Measurements from ENCODE around the gene PSORS1C1.

The PSORS1C1 gene

DNA sequence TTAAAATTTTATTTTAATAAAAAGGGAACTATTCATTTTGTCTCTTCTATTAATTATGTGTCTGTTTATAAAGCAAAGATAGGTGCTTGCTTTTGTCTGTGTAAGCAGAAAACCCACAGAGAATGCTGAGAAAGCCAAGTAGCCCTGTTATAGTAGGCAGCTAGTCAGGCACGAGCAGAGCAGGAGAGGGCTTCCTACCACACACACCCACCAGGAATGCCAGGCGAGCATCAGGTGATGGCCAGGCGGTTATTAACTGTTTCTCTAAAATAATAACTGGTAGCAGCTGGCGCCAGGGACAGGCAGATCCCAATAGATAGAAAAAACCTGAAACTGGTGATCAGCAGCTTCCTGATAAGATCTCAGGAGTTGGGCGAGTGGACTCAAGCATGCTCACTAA is 17.9 kb upstream of the PSORS1C1 start:
- DNase-seq: no peak

DNA sequence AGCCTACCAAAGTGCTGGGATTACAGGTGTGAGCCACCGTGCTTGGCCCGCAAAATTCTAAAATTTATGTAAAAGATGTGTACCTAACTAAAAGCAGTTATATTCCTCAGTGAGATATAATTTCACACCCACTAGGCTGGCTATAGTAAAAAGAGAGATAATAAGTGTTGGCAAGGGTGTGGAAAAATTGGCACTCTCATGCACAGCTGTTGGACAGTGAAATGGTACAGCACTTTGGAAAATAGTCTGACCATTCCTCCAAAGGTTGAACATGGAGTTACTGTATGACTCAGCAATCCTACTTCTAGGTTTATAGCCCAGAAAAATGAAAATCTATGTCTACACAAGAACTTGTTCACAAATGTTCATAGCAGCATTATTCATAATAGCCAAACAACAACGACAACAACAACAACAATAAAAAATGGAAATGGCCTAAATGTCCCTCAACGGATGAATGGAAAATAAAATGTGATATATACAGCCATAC is 16.1 kb upstream of the PSORS1C1 start:
- no peak for DNase-seq

DNA sequence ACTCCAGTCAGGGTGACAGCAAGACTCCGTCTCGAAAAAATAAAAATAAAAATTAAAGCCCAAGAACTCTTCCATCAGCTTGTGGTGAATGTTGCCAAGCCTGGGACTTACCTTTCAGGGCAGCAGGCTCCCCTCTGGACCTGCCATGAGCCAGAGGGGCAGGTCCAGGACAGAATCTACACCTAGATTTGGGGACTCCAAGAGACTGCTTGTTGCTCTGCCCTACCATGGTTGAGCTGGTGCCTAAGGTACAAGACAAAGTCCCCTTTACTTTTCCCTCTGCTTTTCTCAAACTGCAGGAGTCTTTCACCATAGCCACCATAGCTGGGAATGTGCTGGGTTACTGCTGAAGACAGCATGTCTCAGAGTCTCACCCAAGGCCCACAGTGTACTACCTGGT is 11.5 kb upstream of the PSORS1C1 start:
- no peak for DNase-seq

DNA sequence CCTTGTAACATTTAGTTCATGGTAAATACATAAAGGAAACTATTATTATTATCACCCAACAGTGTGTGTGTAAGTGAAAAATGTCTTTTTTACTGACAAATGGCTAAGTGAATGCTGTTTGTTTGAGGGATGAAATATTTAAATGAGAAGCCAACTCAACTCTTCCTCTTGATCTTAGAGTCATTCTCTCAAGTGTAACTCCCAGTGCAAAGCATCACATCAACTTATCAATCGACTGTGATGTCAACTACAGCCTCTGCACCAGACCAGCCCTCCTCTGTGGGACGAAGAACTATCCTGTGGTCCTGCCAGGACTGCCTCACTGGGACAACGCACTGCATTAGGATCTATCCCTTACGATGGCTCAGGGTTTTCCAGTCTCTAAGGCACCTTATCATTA is 7.5 kb upstream of the PSORS1C1 start:
- DNase-seq: no peak

DNA sequence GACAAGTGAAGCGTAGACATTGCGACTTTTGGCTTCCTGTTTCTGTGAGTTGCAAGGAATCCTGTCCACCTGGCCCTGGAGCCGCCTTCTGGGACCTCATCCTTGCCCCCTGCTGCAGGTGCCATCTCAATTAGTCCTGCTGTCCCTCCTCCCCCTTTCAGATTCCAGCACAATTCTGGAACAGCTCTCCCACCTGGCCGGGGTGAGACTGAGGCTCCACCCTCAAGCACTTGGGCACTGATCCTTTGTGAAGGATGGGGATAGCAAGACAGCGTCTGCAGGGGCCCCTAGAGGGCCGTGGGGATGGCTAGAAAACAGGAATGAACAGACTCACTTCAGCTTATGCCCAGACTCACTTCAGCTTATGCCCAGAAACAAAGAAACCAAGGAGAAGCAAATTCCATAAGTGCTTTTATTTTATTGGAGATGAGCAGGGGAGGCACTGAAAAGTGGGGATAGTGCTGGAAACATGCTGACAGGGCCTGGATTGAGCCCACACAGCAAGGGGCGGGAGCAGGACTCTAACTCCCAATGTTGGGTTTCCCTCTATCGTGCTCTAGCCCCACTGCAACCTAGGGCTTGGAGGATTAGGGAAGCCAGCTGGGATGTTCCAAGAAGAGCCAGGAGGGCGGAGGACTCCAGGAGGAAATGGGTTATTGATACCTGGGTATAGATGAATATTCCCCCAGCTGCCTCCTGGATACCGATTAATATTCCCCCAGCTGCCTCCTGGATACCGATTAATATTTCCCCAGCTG is 3.6 kb upstream of the PSORS1C1 start:
- no peak for DNase-seq

DNA sequence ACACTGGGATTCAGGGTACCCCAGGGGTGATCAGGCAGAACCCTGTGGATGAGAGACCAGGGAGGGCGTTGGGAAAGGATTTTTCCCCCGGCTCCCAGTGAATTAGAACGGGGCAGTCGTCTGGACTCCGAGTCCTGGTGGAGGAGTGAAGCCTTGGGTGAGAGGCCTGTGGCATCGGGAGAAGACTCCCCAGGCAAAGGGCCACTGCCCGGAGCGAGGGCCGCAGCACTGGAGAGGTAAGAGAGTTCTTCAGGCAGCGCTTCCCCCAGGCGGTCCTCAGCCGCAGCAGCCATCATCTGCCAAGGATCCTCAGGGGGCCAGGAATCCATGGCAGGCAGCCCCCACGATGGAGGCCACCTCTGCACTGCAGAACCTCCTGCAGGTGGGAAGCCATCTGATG is 2.9 kb upstream of the PSORS1C1 start:
- no peak for DNase-seq

DNA sequence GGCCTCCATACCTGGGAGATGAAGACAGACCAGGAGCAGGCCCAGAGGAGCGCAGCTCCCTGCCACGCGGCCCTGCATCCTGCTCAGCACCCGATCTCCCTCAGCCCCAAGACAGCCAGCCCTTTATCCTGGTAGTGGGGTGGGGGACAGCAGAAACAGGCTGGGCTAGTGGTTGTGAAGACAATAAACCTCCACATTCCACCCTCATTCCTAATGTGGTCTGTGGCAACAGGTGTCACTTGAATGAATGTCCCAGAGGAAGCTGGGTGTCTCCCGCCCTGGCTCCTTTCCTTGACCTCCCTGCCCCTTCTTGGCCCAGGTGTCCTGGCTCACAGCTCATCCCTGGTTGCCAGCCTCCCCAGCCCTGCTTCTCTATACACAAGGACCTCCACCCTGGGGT is 2.1 kb upstream of the PSORS1C1 start, which contains the start of gene C6orf15:
TSS of gene C6orf15 (minus strand) at position 98 of the 400 bp plus-strand sequence. CDS start at position 78, 20 bp downstream.
- DNase-seq: no peak

DNA sequence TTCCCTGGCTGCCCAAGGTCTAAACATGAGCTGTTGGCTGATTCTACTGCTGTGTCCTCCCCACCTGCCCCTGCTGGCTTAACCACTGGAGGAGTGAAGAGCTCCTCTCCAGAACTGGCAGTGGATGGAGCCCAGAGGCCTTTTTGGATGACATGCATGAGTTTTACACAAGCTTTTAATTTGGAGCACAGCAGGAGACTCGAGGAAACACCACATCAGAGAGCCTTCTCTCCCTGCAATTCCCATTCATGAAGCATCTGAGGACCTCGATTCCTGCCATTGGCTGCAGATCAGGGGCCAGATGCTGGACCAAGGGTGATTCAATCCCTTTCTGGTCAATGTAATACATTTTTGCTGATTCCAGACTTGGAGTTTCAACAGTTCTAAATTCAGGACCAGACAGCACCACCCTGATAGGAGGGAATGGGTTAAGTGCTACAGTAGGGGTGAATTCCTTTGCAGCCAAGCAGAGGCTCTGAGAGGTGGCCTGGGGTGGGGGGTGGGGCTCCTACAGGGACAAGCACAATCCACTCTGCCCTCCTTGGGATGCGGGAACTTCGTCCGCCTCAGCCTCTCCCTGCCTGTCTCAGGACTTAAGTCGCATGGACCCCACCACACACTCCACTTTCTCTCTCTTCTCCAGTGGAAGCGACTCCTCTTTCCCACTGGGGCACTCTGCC is 599 bp upstream of the PSORS1C1 start:
- DNase-seq: no peak

DNA sequence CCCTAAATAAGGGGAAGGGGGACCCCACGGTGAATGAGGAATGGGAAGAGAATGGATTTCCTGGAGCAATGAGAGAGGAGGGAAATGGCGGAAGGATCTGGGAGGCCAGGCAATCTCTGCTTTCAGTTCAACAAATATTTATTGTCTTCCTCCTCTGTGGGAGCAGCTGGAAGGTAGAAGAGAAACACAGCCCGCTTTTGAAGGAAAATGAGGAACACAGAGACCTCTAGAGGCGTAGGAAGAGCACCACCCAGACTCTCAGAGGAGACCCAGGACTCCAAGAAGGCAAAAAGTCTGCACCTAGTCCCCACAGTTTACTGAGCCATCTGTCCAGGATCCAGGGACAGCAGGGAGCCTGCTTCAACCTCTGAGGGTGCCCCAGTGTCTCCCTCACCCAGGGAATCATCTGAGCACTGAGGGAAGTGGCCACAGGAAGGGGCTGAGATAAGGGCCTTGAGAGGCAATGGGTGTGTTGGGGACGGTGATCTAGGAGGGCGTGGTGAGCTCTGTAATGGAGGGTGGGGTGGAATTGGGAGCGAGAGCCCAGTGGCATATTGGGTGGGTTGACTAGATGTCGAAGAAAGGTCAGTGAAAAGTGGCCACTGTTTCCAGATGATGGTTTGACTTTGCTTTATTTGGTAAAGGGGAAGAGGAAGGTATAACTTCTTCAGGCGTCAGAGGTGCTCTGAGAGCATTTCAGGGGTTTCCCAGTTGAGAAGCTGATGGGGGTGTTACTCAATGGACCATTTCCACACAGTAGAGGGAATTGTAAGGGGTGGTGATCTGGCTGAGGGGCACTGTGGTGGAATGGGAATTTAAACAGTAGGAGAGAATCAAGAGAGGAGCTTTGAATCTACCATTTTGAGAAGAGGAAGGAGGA is 610 bp downstream of the PSORS1C1 start:
- DNase-seq: peak in 1 of 2 experiments; percentile 13

DNA sequence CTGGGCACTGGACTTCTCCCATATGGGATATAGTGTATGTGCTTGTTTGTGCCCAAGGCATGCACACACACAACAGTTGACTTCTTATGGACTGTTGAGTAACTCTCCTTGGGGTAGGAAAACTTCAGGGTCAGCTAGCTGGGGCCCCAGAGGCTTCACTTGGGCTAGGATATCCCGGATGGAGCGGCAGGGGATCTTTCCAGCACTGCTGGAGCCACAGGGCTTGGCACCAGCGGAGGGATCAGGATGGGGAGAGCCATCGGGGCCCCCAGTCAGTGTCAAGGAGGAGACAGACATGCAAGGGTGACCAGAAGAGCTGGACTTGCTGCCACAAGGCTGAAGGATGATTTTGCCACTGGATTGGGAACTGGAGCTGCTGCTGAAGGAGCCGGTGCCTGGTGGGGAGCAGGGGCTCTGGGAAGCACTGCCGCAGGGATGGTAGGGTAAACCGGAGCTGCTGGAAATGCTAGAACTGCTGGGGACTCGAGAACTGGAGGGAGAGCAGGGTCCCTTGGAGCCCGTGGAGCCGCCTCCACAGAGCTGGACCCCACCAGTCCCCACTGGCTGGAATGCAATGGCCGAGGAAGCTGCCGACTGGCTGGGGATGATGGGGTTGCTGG is 1.5 kb downstream of the PSORS1C1 start:
- DNase-seq: no peak

DNA sequence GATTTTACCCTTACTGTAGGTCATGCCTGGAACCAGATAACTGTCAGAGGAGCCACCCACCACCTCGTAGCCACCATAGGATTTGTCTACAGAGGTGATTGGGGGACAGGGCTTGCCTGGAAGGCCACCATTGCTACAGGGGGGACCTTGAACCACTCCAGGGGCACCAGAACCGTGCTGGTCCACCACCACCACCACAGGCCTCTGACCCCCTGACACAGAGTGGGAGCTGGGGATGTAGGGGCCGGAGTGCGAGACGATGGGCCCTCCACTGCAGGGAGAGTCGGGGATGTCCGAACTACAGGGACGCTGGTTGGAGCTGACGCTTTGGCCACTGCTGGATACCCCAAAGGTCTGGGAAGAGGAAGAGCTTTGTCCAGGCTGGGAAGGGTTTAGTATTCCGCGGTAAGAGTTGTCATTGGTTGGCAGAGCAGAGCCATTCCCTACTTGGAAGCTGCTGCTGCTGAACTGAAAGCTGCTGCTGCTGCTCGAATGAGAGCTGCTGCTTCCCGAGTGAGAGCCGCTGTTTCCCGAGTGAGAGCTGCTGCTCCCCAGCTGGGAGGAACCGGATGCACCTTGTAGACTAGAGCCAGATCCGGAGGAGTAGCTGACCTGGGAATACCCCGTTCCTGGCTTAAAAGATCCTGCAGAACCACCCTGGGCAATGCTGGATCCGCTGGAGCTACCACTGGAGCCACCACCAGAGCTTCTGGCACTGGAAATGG is 2.2 kb downstream of the PSORS1C1 start:
- DNase-seq: no peak

DNA sequence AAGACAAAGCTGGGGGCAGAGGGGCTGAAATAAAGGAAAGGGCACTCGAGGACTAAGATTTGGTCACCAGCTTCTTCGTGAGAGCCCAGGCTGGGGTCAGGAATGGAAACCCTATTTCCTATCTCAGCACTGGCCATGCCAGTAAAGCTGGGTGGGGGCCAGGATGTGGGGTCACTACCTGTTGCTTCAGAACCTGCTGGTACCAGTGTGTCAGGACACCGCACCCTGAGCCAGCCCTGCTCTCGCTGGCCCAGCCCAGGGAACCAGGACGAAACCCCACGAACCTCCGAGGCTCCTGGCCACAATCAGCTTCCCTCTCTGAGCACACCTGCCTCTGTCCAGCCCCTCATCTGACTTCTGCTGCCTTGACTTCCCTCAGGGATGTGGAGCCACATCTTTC is 3.6 kb downstream of the PSORS1C1 start:
- DNase-seq: no peak

DNA sequence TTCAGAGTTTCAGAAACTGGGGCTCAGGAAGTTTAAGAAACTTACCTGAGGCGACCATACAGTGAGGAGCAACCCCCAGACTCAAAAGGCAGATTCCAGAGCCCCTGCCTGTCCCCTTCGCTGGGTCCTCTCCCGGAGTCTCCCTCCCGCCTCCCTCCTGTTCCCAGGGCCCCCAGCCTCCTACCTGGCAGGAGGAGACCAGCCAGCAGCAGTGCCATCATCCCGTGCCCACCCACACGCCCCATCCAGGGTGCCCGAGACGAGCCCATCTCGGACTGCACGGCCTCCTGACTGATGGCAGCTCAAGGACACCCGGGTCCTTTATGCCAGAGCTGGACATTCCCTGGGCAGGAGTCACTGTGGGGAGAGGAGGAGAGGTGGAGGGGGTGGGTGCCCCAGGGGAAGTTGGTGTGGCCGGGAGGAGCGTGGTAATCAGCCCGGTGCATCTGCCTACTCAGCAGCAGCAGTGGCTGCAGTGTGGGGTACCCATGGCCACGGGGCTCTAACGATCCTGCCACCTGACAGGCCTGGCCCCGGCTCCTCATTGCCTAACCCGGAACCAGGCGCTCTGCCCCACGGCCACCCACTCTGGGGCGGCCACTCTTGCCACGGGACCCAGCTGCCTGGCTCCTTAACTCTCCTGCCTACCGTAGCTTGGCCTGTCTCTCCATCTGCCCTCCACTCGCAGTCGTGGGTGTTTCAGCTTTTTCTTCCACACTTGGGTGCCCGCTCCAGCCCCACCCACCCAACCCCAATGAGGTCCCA is 5.7 kb downstream of the PSORS1C1 start, which contains the start of gene CDSN:
TSS of gene CDSN (minus strand) at position 296 of the 765 bp plus-strand sequence. CDS start at position 269, 27 bp downstream.
- no peak for DNase-seq

DNA sequence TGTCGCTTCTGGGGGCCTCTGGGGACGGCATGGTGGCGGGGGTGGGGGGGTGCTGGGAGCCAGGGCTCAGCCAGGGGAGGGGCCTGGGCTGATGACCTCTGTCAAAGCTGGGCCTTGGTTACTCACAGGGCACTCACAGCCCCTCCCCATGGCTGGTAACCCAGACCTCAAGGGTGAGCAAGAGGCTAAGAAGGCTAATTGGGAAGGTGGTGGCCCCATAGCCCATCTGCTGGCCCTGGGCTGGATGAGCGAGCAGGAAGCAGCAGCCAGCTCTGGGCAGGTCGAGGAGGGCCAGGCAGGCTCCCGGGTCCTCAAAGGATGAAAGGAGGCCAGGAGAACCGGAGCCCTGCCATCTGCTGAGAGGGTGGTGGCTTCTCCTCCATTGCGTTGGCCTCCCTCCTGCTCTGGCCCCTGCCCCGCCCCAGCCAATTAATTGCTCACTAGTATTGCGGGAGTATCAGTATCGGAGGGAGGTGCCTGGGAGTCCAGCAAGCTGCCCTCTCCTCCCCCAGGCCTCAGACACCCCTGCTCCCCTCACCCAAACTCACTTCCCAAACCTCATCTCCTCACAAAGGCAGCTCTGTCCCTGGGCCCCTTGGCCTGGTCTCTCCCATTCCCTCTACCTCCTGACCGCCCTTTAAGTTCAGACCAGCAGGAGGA is 6.7 kb downstream of the PSORS1C1 start:
- no peak for DNase-seq

DNA sequence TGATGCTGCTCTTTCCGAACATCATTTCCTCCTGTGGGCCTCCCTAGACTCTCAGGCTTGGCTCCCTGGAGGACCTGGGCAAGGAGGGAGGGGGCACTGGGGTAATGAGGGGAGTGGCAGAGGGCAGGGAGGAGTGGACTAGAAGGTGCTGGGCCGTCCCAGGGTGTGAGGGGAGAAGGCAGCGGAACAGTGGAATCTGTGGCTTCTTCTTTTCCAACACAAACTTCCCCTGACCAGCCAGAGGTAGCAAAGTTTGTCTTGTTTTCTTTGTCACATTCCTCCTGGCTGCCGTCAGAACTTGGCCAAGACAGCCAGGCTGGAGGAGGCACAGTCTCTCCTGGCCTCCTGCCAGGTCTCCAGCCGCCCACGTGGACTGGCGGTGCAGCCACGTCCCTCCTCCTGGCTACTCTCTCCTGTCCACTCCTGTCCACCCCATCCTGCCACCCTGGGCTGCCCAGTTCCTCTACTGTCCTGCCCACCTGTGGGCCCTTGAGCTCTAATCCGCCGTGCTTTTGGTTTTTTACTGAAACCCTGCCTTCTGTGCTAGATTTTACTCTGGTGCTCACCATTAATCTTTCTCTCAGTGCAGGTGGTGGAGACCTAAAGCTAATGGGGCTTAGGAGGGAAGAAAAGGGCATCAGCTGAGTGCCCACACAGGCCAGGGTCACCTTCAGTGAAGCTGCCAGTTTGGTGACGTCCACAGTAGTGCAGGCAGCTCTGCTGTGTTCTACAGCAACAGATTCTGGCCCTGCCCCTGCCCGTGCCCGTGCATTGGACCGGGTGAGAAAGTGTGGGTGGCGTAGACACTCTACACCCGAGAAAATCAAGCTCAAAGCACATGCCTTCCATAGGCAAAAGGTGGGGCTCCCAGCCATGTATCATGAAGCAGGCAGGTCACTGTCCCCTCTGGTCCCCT is 8.4 kb downstream of the PSORS1C1 start:
- DNase-seq: no peak

DNA sequence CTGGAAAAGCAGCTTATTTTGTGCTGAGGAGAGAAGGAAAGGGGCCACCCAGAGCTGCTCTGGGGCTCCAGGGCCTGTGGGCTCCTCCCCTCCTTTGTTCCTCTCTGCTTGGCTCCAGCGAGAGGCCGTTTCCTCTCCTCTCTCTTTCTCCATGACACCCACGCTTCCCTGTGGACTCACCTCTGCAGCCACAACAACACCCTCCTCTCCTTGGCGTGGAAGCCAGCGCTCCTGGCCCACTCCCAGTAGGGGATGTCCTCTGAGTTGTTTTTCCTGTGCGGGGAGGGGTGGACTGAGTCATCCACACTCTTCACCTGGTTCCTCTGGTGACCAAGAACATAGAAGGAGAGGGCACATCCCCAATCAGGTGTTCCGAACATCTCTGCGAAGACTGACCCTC is 10.6 kb downstream of the PSORS1C1 start:
- no peak for DNase-seq

DNA sequence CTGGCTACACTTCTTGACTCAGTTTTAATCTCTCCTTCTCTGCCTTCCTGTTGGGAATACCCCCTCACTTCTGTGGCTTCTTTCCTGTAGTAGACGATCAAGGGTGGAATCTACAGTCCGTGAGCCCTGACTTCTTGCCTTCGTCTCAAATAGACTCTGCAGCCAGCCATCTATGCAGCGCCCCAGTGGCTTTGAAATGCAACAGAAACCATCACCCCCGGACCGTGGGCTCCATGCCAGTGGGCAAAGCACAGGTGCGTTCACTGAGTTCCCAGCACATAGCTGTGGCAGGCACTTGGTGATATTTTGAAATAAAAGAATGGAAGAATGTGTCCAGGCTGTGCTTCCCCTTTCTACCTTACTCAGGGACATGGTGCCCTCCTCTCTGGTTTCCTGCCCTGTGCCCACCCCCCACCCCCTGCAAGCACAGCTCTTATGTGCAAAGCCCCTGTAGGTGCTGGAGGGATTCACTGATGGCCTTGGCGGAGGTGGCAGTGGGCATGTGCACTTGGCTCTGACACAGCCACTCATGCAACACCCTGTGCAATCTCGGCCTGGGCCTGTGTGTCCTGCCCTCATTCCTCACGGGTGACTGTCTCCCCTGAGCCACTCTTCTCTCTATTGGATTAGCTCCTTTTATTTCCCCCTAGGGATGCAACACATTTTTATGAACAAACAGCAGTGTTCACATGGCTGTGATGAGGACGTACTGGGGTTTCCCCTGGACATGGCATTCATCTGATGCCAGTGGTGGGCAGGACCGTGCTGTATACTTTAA is 11.2 kb downstream of the PSORS1C1 start:
- DNase-seq: no peak

DNA sequence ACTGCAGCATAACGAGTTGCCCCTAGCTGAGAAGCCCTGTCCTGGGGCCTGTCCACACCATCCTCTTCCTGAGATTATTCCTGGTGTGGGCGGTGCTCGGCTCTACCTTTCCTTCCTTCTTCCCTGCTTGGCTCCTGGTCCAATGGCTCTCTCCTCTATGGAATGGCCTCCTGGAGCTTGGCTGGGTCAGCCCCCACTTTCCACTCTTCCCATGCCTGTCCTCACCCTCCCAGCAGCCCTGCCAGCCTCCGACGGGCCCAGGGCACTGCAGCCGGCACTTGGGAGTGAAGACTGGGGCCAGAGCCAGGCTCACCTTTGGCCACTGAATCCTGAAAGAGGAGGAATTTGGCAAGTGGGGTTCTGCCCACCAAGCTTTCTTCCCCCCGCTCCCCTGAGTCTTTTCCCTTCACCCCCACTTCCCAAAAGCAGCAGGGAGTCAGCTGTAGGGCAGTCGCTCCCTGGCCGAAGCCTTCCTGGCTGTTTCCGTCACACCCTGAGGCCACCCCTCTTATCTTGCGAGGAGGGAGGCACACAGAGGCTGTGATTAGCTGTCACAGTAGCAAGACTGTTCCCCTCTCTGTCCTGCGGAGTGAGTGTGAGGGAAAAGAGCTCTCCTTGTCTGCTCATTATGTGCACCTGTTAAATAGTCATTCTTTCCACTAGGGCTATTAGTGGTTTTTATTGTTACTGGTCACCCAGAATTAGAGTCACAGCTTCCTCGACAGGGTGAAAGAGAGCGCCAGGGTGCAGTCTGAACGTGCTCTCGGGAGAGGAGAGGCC is 12.0 kb downstream of the PSORS1C1 start:
- no peak for DNase-seq
